MG63 (cell line): Measurements from ENCODE around the gene TMEM272. TPM values are rescaled to one million over a fixed set of nuclear protein-coding genes. Genes with fewer than 3 reads are reported as not detected.

Experiments
- DNase-seq: peaks from one replicate; pipeline ENCODE4 v3.0.0-alpha.2; 2020
- H3K27me3 ChIP-seq: fragments of 250-450 bp; sonication (Bioruptor Pico); 2 replicates; pipeline ENCODE4 v1.5.1; 2020; ENCODE audit warnings: mild to moderate bottlenecking, moderate library complexity
- H3K36me3 ChIP-seq: fragments of 250-450 bp; sonication (Bioruptor Pico); 2 replicates; pipeline ENCODE4 v1.5.1; 2020; ENCODE audit warnings: mild to moderate bottlenecking, moderate library complexity
- H3K4me3 ChIP-seq: fragments of 250-450 bp; sonication (Bioruptor Pico); 2 replicates; pipeline ENCODE4 v1.5.1; 2020; ENCODE audit warnings: mild to moderate bottlenecking, moderate library complexity
- H3K9me3 ChIP-seq: fragments of 250-450 bp; sonication (Bioruptor Pico); 2 replicates; pipeline ENCODE4 v1.5.1; 2020; ENCODE audit warnings: mild to moderate bottlenecking, moderate library complexity
- total RNA-seq: library from RNA; depleted of rRNA; stranded (reverse); fragments of >200 nt; shearing (Covaris generic); gene quantifications from 2 replicates; pipeline ENCODE4 v1.2.3, GENCODE V29; 2014; ENCODE audit warnings: low replicate concordance

TMEM272 gene
- total RNA-seq, 1 experiment from 2014 or later = not detected

GRCh38 chr13:51861723-51862300, 16.8 kb upstream of the TMEM272 start, which contains the start of gene CCDC70:
Gene CCDC70 (plus strand): TSS chr13:51861969. CDS start chr13:51865412, 3,443 bp downstream.
- no peak within 1 kb of the TSS for H3K4me3 ChIP-seq
- no peak for DNase-seq
- H3K9me3 ChIP-seq = no peaks in the 10 kb centered on the region; the same call in 1 of the 2 replicates
- H3K36me3 ChIP-seq = no peaks in the 10 kb centered on the region
- no peaks in the 10 kb centered on the region for H3K27me3 ChIP-seq

- H3K27me3 ChIP-seq = no peaks in the 10 kb centered on the region
- no peaks in the 10 kb centered on the region for H3K36me3 ChIP-seq
- H3K4me3 ChIP-seq = no peak overlapping the region
- DNase-seq = no peak
- no peaks in the 10 kb centered on the region; the same call in 1 of the 2 replicates for H3K9me3 ChIP-seq
Measured at GRCh38 chr13:51858433-51859247, 13.7 kb upstream of the TMEM272 start.

- Histone ChIP-seq H3K9me3 (no peaks in the 10 kb centered on the region; the same call in 1 of the 2 replicates), H3K27me3 (no peaks in the 10 kb centered on the region), H3K36me3 (no peaks in the 10 kb centered on the region), H3K4me3 (no peak overlapping the region)
- no peak for DNase-seq
Measured at GRCh38 chr13:51856998-51857397, 12.0 kb upstream of the TMEM272 start.

- no peak for DNase-seq
- H3K36me3 ChIP-seq = no peaks in the 10 kb centered on the region
- no peak overlapping the region for H3K4me3 ChIP-seq
- H3K27me3 ChIP-seq = no peaks in the 10 kb centered on the region
- H3K9me3 ChIP-seq = no peaks in the 10 kb centered on the region; the same call in 1 of the 2 replicates
Measured at GRCh38 chr13:51856027-51856736, 11.2 kb upstream of the TMEM272 start.

- H3K9me3 ChIP-seq = no peaks in the 10 kb centered on the region
- no peak for DNase-seq
- H3K27me3 ChIP-seq = peaks cover 2% of the 10 kb centered on the region; the same call in 1 of the 2 replicates
- no peak overlapping the region for H3K4me3 ChIP-seq
- H3K36me3 ChIP-seq = no peaks in the 10 kb centered on the region
Measured at GRCh38 chr13:51849145-51850101, 4.4 kb upstream of the TMEM272 start.

- Histone ChIP-seq H3K27me3 (peaks cover 8% of the 10 kb centered on the region), H3K4me3 (no peak overlapping the region), H3K36me3 (no peaks in the 10 kb centered on the region), H3K9me3 (no peaks in the 10 kb centered on the region)
- no peak for DNase-seq
Measured at GRCh38 chr13:51848674-51849073, 3.7 kb upstream of the TMEM272 start.

- Histone ChIP-seq H3K9me3 (no peaks in the 10 kb centered on the region), H3K4me3 (no peak overlapping the region), H3K27me3 (peaks cover 15% of the 10 kb centered on the region), H3K36me3 (no peaks in the 10 kb centered on the region)
- DNase-seq = no peak
Measured at GRCh38 chr13:51846756-51847155, 1.8 kb upstream of the TMEM272 start.

- no peaks in the 10 kb centered on the region for H3K9me3 ChIP-seq
- H3K4me3 ChIP-seq = no peak overlapping the region; the same call in 1 of the 2 replicates
- no peaks in the 10 kb centered on the region for H3K36me3 ChIP-seq
- no peak for DNase-seq
- H3K27me3 ChIP-seq = peaks cover 16% of the 10 kb centered on the region
Measured at GRCh38 chr13:51845574-51846318, 769 bp upstream of the TMEM272 start.

GRCh38 chr13:51843529-51843928, 1.4 kb downstream of the TMEM272 start:
- H3K9me3 ChIP-seq = no peaks in the 10 kb centered on the region
- no peaks in the 10 kb centered on the region for H3K36me3 ChIP-seq

GRCh38 chr13:51841732-51842131, 3.2 kb downstream of the TMEM272 start:
- no peak overlapping the region for H3K4me3 ChIP-seq
- H3K9me3 ChIP-seq = no peaks in the 10 kb centered on the region
- peaks cover 16% of the 10 kb centered on the region for H3K27me3 ChIP-seq
- H3K36me3 ChIP-seq = no peaks in the 10 kb centered on the region
- DNase-seq = no peak

More at GRCh38 chr13:51843529-51843928, 1.4 kb downstream of the TMEM272 start:
- Histone ChIP-seq H3K4me3 (no peak overlapping the region), H3K27me3 (peaks cover 16% of the 10 kb centered on the region)
- DNase-seq = no peak

GRCh38 chr13:51840917-51841316, 4.1 kb downstream of the TMEM272 start:
- no peak for DNase-seq
- H3K4me3 ChIP-seq = no peak overlapping the region
- H3K9me3 ChIP-seq = no peaks in the 10 kb centered on the region
- no peaks in the 10 kb centered on the region for H3K36me3 ChIP-seq
- peaks cover 16% of the 10 kb centered on the region for H3K27me3 ChIP-seq

- H3K4me3 ChIP-seq = no peak overlapping the region
- DNase-seq = no peak
- no peaks in the 10 kb centered on the region for H3K36me3 ChIP-seq
- H3K9me3 ChIP-seq = no peaks in the 10 kb centered on the region
- peaks cover 15% of the 10 kb centered on the region for H3K27me3 ChIP-seq
Measured at GRCh38 chr13:51839711-51840540, 5.1 kb downstream of the TMEM272 start.

- DNase-seq = peak; percentile 32
- H3K36me3 ChIP-seq = no peaks in the 10 kb centered on the region
Measured at GRCh38 chr13:51838240-51838846, 6.6 kb downstream of the TMEM272 start.

GRCh38 chr13:51837016-51837415, 8.0 kb downstream of the TMEM272 start:
- Histone ChIP-seq H3K27me3 (0 out of 2 replicates have a peak, but pooled peaks cover 5% of the 10 kb centered on the region), H3K4me3 (no peak overlapping the region), H3K9me3 (no peaks in the 10 kb centered on the region), H3K36me3 (no peaks in the 10 kb centered on the region)
- DNase-seq = no peak

More at GRCh38 chr13:51838240-51838846, 6.6 kb downstream of the TMEM272 start:
- H3K27me3 ChIP-seq = peaks cover 7% of the 10 kb centered on the region
- no peaks in the 10 kb centered on the region for H3K9me3 ChIP-seq
- no peak overlapping the region for H3K4me3 ChIP-seq
